RPMI8226 (cell line): ENCODE results near the gene TMEM255B.
"Not testable (repeated sequence)": the region's sequence is repeated elsewhere in the genome, so short reads cannot be mapped to it uniquely, and the experiment has no call there.

Experiments
- DNase-seq: peaks from one replicate; pipeline ENCODE4 v3.0.0-alpha.2; 2015

TMEM255B gene

DNA sequence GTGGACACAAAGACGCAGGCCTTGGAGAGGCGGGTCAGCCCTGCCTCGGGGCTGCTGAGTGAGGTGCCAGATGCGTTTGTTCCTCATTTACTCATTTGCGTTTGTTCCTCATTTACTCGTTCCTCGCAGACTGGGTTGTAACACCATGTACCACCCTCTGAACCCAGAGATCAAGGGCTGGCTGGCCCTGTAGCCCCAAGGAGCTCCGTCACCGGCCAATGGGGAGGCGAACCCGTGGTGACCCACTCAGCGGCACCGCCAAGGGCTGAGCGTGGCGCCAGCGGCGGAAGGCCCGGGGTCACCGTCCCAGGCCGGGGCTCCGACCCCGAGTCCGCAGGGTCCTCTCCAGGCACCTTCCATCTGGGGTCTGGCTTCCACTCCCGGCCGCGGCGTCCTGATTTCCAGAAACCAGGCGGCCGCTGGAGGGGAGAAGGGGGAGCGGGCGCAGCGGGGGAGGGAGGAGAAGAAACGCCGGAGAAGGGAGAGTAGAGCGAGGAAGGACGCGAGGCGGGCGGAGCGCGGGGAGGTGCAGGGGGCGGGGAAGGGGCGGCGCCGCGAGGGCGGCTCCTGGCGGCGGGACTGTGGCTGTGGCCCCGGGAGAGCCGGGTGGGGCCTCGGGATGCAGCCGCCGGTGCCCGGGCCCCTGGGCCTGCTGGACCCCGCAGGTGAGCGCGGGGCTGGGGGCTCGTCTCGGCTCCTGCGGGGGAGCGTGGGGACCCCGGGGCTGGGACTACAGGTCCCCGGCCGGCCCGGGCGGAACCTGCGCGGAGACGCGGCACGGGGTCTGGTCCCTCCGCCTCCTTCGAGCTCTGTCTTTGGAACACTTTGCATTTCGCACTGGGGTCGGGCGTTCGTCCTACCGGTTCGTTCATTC is at the start of gene TMEM255B:
TMEM255B (plus strand) TSS at position 576 of the 874 bp plus-strand sequence; CDS start at position 620, 44 bp downstream.
- peak; percentile 81 for DNase-seq

DNA sequence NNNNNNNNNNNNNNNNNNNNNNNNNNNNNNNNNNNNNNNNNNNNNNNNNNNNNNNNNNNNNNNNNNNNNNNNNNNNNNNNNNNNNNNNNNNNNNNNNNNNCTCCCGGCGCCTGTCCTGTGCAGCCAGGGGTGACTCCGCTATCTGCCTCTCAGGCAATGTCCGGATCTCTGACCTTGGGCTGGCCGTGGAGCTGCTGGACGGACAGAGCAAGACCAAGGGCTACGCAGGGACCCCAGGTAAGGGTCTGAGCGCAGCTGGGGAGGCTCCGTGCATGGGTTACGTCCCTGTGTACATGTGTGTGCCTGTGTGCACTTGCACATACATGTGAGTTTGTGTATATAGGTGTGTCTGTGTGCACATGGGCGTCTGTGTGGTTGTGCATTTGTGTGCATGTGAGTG is 36.1 kb upstream of the TMEM255B start:
- no peak for DNase-seq

DNA sequence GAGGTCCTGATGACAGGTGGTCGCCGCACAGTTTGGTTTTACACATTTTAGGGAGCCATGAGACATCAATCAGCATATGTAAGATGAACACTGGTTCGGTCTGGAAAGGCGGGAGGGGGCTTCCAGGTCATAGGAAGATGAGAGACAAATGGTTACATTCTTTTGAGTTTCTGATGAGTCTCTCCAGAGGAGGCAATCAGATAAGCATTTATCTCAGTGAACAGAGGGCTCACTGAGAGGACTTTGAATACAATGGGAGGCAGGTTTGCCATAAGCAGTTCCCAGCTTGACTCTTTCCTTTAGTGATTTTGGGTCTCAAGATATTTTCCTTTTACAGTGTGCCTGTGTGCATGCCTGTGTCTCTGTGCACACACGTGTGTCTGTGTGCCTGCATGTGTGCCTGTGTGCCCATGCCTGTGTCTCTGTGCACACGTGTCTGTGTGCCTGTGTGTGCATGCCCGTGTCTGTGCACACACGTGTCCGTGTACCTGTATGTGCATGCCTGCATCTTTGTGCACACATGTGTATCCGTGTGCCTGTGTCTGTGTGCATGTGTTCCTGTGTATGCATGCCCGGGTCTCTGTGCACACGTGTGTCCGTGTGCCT is 35.5 kb upstream of the TMEM255B start:
- no peak for DNase-seq

DNA sequence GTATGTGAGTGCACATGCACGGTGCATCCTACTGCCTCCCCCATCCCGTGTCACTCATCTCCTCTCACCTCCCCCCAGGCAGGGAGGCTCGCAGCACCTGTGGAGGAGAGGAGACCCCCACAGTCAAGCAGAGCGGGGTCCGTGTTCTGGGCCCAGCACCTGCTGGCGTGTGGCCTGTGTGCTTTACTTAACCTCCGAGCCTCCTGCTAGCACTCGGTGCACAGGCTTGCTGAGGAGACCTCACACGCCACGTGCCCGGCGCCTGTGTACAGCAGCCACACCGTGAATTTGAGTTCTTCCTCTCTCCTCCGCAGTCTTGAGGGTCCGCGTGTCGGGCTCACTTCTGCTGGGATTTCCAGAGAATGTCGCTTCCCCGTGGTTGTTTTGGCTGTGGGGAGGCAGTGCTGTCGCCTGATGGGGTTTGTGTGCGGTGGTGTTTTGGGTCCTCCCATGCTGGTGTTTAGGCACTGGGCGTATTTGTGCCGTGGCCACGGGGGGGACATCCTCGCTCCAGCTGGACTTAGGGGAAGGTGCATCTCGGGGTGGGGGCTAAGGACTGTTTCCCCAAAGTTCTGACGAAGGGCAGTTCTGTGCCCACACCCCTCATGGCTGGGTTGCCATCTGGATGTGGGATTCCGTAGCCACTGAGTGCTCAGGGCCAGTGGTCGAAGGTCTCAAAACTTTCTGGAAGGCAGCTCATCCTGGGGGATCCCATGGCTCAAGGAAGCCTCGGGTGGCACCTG is 34.8 kb upstream of the TMEM255B start:
- DNase-seq, result no peak

DNA sequence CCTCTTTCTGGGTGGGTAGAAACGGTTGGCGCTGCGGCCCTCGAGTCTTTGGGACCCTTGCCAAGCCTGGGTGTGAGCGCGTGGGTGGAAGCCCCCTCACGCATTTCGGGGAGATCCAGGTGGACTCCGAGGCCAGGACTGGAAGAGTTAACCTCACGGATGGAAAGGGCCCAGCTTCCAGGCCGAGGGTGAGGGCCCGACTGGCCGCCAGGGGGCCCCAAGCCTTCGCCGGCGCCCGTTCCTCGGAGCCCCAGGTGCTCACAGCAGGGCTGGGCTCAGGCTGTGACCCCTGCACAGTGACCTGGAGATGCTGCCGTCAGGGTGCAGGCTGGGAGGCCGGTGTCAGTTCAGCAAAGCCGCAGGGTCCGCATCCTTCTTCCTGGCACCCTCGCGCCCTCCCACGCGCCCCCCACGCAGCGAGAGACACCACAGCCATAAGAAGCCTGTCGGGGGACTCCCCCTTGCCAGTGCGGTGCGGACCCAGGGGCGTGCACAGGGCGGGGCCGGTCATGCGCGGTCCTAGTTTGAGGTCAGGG is 34.2 kb upstream of the TMEM255B start:
- peak; percentile 85 for DNase-seq

DNA sequence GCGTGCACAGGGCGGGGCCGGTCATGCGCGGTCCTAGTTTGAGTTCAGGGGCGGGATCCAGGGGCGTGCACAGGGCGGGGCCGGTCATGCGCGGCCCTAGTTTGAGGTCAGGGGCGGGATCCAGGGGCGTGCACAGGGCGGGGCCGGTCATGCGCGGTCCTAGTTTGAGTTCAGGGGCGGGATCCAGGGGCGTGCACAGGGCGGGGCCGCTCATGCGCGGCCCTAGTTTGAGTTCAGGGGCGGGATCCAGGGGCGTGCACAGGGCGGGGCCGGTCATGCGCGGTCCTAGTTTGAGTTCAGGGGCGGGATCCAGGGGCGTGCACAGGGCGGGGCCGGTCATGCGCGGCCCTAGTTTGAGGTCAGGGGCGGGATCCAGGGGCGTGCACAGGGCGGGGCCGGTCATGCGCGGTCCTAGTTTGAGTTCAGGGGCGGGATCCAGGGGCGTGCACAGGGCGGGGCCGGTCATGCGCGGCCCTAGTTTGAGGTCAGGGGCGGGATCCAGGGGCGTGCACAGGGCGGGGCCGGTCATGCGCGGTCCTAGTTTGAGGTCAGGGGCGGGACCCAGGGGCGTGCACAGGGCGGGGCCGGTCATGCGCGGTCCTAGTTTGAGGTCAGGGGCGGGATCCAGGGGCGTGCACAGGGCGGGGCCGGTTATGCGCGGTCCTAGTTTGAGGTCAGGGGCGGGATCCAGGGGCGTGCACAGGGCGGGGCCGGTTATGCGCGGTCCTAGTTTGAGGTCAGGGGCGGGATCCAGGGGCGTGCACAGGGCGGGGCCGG is 33.5 kb upstream of the TMEM255B start:
- not testable (repeated sequence) for DNase-seq

DNA sequence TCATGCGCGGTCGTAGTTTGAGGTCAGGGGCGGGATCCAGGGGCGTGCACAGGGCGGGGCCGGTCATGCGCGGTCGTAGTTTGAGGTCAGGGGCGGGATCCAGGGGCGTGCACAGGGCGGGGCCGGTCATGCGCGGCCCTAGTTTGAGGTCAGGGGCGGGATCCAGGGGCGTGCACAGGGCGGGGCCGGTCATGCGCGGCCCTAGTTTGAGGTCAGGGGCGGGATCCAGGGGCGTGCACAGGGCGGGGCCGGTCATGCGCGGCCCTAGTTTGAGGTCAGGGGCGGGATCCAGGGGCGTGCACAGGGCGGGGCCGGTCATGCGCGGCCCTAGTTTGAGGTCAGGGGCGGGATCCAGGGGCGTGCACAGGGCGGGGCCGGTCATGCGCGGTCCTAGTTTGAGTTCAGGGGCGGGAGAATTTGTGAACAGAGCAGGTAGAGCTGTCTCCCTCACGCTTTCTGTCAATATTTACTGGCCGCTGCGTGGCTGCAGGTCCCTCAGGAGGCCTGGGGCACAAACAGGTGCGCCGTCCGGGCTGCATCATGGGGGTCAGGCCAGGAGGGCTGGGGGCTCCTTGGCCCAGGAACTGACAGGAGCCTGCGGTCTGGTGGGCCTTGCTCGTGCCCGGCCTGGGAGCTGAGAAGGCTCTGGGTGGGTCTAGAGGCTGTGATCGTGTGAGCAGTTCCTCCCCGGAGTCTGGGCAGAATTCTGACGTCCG is 32.8 kb upstream of the TMEM255B start:
- peak; percentile 23 for DNase-seq

DNA sequence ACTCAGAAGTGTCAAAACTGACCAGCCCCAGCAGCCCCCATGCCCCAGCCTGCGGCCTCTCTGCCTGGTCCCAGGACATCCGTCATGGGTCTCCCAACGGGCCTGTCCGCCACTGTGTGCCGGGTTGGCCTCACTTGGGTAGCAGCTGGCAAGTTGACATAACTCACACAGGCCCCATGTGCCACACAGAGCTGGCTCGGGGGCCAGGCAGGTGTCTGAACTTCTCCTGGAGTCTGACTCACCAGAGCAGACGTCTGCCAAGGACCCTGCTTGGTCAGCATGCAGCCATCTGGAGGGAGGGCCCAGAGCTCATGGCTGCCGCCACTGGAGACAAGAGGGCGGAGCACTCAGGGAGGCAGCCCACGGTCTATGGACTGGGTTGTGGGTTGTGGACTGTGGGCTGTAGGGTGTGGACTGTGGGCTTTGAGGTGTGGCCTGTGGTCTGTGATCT is 32.0 kb upstream of the TMEM255B start:
- DNase-seq, result peak; percentile 96

DNA sequence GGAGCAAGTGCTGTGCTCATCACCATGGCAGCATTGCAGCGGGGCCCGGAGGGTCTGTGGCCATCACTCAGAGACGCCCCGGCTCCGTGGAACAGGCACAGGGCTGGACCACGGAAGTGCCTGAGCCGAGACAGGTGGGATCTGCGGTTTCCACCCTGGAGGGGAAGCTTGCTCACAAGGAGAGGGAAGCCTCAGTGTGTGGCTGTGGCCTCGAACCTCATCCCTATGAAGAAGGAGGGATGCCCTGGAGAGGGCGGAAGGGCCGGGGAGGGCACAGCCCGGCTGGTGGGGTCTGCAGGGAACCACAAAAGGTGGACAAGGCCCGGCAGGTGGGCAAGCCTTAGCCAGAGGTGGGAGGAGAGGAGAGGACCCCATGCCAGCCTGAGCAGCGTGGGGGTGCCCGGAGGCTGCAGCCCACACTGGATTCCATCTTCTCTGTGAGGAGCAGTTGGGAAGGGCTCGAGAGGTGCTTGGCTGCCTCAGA is 30.4 kb upstream of the TMEM255B start:
- DNase-seq, result no peak

DNA sequence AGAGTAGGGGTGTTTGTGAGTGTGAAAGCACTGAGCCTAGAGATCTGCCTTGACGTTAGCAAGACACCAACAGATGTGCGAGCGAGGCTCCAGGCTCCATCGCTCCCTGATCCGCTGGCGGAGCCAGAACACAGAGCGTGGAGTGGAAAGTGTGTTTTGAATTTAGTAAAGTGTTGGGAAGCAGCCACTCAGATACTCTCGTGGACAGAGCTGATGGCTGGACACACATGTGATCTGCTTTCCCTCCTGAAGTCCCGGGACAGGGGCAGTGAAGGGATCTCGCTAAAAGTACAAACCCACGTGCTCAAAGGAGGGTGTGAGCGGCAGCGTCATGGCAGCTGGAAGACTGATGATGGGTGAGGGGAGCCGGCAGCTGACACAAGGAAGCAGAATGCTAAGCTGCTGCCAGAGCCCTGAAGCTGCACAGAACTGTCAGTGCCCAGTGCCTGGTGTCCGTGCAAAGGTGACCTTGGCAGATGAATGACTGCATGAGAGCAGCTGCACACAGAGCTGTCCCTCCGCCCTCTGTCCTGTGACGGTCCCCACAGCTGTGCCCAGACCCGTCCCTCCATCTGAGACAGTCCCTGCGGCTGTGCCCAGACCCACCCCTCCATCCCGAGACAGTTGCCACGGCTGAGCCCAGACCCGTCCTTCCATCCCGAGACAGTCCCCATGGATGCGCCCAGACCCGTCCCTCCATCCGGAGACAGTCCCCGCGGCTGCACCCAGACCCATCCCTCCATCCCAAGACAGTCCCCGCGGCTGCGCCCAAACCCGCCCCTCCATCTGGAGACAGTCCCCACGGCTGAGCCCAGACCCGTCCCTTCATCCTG is 29.6 kb upstream of the TMEM255B start:
- peak; percentile 5 for DNase-seq

DNA sequence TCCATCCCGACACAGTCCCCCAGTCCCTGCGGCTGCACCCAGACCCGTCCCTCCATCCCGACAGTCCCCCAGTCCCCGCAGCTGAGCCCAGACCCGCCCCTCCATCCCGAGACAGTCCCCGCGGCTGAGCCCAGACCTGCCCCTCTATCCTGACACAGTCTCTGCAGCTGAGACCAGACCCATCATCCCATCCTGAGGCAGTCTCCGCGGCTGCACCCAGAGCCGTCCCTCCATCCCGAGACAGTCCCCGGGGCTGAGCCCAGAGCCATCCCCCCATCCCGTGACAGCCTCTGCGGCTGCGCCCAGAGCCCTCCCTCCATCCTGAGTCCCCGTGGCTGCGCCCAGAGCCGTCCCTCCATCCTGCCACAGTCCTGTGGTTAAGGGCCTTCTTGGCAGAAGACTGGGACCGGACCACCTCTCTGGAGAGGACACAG is 28.8 kb upstream of the TMEM255B start:
- DNase-seq, result no peak

DNA sequence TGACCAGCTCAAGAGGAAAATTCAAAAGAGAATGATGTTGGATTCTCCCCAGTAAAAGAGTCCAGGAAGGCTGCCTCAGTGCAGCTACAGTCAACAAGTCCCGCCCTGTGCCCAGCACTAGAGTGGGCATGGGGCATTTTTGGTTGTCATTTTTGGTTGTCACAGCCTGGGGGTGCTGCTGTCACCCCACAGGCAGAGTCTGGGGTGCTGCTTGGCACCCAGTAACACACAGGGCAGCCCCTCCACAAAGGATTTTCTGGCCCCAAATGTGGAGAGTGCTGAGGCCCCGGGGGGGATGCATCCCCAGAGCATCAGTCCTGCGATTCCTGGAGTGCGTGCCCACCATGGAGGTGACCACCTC is 28.2 kb upstream of the TMEM255B start:
- DNase-seq, result no peak

DNA sequence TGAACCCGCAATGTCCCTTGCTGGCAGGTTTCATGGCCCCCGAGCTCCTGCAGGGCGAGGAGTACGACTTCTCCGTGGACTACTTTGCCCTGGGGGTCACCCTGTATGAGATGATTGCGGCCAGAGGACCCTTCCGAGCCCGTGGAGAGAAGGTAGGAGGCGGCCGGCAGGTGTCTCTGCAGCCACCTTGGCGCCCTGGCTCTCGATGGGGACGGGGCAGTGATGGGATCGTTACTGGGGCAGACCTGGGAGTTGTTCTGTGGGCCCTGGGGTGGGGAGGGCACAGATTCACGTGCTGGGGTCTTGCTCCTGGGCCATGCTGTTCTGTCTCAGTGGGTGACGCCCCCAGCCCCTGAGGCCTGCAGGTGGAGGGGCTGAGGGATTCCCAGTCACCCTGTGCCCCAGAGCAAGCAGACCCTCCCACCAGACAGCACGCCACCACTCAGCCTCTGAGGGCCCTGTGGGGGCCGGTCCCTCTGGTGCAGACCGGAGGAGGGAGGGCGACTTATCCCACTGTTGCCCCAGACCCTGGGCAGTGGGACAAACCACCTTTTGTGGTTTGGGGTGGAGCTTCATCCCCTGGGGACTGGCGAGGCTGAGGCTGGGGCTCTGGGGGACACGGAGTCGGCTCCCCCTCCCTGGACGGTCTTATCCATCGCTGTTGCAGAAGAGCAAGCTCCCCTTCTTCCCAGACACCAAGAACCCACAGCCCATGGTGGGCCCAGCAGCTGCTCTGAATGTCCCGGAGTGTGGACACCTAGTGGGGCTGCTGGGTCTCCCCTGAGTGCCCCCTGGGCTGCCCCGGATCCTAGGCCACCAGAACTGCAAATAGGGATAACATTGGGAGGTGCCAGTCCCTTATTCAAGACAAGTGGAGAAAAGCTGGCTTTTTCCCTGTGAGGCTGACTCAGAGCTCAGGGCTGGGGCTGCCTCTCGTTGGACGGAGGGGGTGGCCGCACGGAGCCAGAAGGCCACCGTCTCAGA is 27.5 kb upstream of the TMEM255B start:
- DNase-seq, result no peak

DNA sequence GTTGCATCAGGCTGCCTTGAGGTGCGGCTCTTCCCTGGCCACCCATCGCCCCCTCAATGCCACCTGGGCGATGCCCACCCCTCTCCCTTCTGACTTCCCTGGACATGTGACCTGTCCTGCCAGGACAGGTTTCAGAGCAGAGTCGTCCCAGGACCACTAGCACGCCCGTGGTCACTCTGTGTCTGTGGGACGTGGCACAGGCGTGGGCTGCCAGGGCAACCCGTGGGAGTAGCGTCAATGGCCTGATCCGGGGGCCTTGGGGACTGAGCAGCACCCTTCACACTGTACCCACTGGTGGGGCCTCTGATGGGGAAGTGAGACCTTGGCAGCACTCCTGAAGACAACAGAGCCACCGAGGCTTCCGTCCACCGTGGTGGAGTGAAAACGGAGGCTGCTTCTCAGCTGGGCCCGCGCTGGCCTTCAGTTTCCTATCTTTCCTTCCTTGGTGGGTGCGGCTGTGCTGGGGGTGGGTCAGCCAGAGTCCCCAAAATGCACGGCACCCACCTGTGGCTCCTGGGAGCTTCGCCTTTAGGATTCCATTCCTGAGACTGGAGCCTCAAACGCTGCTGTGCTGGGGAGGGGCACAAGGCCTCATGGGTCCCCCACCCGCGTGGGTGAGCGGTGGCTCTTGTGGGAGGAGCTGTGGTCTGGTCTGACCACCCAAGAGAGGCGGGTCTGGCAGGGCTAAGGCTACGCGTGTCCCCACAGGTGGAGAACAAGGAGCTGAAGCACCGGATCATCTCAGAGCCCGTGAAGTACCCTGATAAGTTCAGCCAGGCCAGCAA is 26.7 kb upstream of the TMEM255B start:
- DNase-seq, result peak; percentile 59

DNA sequence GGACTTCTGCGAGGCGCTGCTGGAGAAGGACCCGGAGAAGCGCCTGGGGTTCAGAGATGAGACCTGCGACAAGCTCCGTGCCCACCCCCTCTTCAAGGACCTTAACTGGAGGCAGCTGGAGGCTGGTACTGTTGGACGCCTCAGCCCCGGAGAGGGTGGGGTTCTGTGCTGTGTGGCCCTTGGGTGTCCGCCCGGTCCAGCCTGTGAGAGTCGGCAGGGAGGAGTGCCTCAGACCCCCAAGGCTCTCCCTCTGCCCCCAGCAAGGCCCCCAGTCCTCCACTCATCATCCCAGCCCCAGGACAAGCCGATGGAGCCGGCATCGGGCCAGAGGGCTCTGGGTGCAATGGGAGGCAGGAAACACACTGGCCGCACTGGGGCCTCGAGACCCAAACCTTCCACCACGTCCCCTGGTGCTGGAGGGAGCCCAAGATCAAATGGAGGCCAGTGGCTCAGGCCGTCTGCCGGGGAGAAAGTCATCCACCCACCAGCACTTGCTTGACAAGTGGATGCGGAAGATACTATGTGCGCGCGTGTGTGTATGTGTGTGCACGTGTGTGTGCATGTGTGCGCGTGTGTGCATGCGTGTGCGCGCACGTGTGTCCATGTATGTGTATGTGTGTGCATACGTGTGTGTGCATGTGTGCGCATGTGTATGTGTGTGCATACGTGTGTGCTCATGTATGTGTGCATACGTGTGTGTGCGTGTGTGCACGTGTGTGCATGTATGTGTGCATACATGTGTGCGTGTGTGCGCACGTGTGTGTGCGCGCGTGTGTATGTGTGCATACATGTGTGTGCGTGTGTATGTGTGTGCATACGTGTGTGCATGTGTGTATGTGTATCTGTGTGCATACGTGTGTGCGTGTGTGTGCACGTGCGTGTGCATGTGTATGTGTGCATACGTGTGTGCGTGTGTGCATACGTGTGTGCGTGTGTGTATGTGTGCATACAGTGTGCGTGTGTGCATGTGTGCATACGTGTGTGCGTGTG is 25.8 kb upstream of the TMEM255B start:
- DNase-seq, result no peak

DNA sequence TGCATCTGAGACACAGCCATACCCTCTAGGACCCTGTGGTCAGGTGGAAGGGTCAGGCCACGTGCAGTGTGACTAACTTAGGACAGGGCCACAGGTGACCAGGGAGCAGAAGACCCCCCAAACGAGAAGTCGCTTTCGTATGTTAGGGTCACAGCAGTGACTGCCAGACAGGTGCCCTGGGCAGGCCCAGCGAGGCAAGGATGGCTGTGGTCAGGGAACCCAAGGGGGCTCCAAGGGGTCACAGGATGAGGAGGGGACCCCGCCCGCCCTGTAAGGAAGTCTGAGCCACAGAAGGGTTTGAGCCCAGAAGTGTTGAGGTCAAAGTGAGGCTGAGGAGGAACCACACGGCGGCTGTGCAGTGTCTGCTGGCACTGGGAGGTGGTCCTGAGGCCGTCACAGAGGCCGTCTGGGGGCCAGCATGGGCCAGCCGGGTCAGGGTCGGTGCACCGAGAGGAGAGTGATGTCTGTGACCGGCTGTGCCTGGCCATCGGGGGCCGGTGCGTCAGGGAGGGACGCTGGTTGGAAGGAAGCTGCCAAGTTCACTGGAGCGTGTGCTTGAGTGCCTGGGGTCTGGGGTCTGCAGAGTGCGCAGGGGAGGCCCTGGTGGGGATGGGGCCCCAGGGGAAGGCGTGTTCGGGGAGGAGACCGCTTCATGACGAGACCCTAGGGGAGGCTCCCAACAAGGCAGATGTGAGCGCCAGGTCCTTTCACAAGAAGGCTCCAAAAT is 24.8 kb upstream of the TMEM255B start:
- no peak for DNase-seq

DNA sequence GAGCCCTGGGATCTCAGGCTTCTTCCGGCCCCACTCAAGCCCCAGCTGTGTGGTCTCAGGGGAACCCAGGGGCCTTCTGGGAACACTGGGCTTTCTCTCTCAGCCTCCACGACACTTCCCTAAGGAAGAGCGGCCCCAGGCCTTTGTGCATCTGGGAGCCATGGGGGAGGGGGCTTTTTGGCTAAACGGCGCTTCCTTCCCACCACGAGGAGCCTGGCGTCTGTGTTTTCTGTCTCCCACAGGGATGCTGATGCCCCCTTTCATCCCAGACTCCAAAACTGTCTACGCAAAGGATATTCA is 24.2 kb upstream of the TMEM255B start:
- DNase-seq, result no peak
